Naive thymus-derived CD4-positive, alpha-beta T cell (primary cell): ENCODE results near the gene SERPINI2. TPM values are rescaled to one million over a fixed set of nuclear protein-coding genes. Genes with fewer than 3 reads are reported as not detected.

Experiments
- ATAC-seq: fragments of 150-1000 bp; cut with Tn5 transposase; 2 replicates; pipeline ENCODE4 v1.10.0; 2021; ENCODE audit warnings: mild to moderate bottlenecking, moderate library complexity
- CTCF ChIA-PET: fragments of 350-600 bp; sonication (Branson Sonifier 250); formaldehyde crosslinking; loops from one replicate; lab custom pipeline; 2021; ENCODE audit warnings: antibody characterized with exemption; lab: Charles Lee
- POLR2A ChIA-PET: fragments of 350-600 bp; sonication (Branson Sonifier 250); formaldehyde crosslinking; loops from one replicate; lab custom pipeline; 2021; ENCODE audit warnings: antibody characterized with exemption, inconsistent platforms; lab: Charles Lee
- DNase-seq, 9 donors: peaks; one replicate each; pipeline versions ENCODE4 v3.0.0 to v3.0.0-alpha.2; 2020 to 2022; ENCODE audit warnings: mixed read lengths in 1 of 9
- H3K27ac ChIP-seq: one replicate; pipeline ENCODE4 v1.7.0; 2013; ENCODE audit warnings: mild to moderate bottlenecking, low read depth, low read length, moderate library complexity
- H3K27me3 ChIP-seq, 2 donors: one replicate each; pipeline ENCODE4 v1.7.0; 2013; ENCODE audit warnings: low read length in 2 of 2, mild to moderate bottlenecking in 2 of 2, moderate library complexity in 2 of 2; ENCODE audit not compliant: control insufficient read depth in 2 of 2, insufficient read depth in 2 of 2
- H3K36me3 ChIP-seq, 3 experiments: 1 replicate in 2 of 3; 2 replicates in 1 of 3; pipeline ENCODE4 v1.7.0; 2013; ENCODE audit warnings: low read length in 3 of 3, mild to moderate bottlenecking in 3 of 3, moderate library complexity in 1 of 3; ENCODE audit not compliant: insufficient read depth in 3 of 3, control insufficient read depth in 2 of 3
- H3K4me1 ChIP-seq, 2 donors: one replicate each; pipeline ENCODE4 v1.7.0; 2013; ENCODE audit warnings: low read length in 2 of 2, mild to moderate bottlenecking in 2 of 2, moderate library complexity in 1 of 2; ENCODE audit not compliant: control insufficient read depth in 2 of 2, insufficient read depth in 2 of 2
- H3K4me3 ChIP-seq: 2 replicates; pipeline ENCODE4 v1.7.0; 2013; ENCODE audit warnings: mild to moderate bottlenecking, low read length
- H3K9me3 ChIP-seq, 3 experiments: 1 replicate in 2 of 3; 2 replicates in 1 of 3; pipeline ENCODE4 v1.7.0; 2013; ENCODE audit warnings: low read length in 3 of 3; ENCODE audit not compliant: control insufficient read depth in 2 of 3
- H3K27ac Mint-ChIP-seq, 9 donors: one replicate each; pipeline ENCODE4 v1.8.0; 2020 to 2022; ENCODE audit warnings: mixed read lengths in 9 of 9, mild to moderate bottlenecking in 8 of 9, moderate library complexity in 5 of 9, inconsistent platforms in 2 of 9
- H3K27me3 Mint-ChIP-seq, 5 donors: one replicate each; pipeline ENCODE4 v1.8.0; 2021 to 2022; ENCODE audit warnings: mixed read lengths in 5 of 5, mild to moderate bottlenecking in 1 of 5
- H3K36me3 Mint-ChIP-seq, 5 donors: one replicate each; pipeline ENCODE4 v1.8.0; 2020 to 2022; ENCODE audit warnings: mixed read lengths in 5 of 5, mild to moderate bottlenecking in 3 of 5, inconsistent platforms in 1 of 5
- H3K4me1 Mint-ChIP-seq, 7 donors: one replicate each; pipeline ENCODE4 v1.8.0; 2020 to 2022; ENCODE audit warnings: mixed read lengths in 7 of 7, mild to moderate bottlenecking in 3 of 7, inconsistent platforms in 1 of 7
- H3K4me3 Mint-ChIP-seq, 10 donors: one replicate each; pipeline ENCODE4 v1.8.0; 2020 to 2022; ENCODE audit warnings: mild to moderate bottlenecking in 10 of 10, mixed read lengths in 10 of 10, moderate library complexity in 6 of 10, inconsistent platforms in 2 of 10
- H3K9me3 Mint-ChIP-seq, 11 donors: one replicate each; pipeline ENCODE4 v1.8.0; 2020 to 2022; ENCODE audit warnings: mixed read lengths in 11 of 11, mild to moderate bottlenecking in 4 of 11, inconsistent platforms in 1 of 11, moderate library complexity in 1 of 11
- intact Hi-C, 2 donors: fragments of 100-400 bp; cut with micrococcal nuclease; formaldehyde crosslinking; loops; one replicate each; pipeline ENCODE4 v1.15.1; 2023
- polyA plus RNA-seq, 2 donors: library from polyadenylated mRNA; unstranded; fragments of 300-500 nt; fragmentation: Illumina TruSeq; gene quantifications; one replicate each; pipeline ENCODE4 v1.2.3, GENCODE V29; 2021
- total RNA-seq, 6 experiments: library from RNA in 5 of 6; stranded (reverse) in 5 of 6; gene quantifications; 1 replicate in 5 of 6; 2 replicates in 1 of 6; pipeline ENCODE4 v1.2.3 and lab custom pipeline; 2021 to 2026

SERPINI2 gene
- total and polyA plus RNA-seq, 7 experiments from 2014 or later: 0.74 TPM; not detected in 6

GRCh38 chr3:167493244-167493643 lies 19.4 kb upstream of the SERPINI2 start:
- Histone ChIP-seq H3K27me3 (no peaks in the 10 kb centered on the region), H3K27ac (no peak overlapping the region), H3K4me3 (no peak overlapping the region), H3K4me1 (no peaks in the 10 kb centered on the region), H3K9me3 (no peaks in the 10 kb centered on the region), H3K36me3 (no peaks in the 10 kb centered on the region)
- no peaks in the 10 kb centered on the region for H3K36me3 Mint-ChIP-seq
- peaks cover 0 to 22% (median 4%) of the 10 kb centered on the region in 5 donors for H3K27me3 Mint-ChIP-seq
- H3K4me3 Mint-ChIP-seq: no peak overlapping the region
- no peaks in the 10 kb centered on the region for H3K4me1 Mint-ChIP-seq
- DNase-seq (no peak), ATAC-seq (no peak)
- no peaks in the 10 kb centered on the region for H3K9me3 Mint-ChIP-seq
- ChIA-PET CTCF (no interaction called here), POLR2A (no interaction called here)
- intact Hi-C loops: no loop called here
- H3K27ac Mint-ChIP-seq: no peak overlapping the region

- ChIA-PET CTCF (no interaction called here), POLR2A (no interaction called here)
- H3K9me3 Mint-ChIP-seq: no peaks in the 10 kb centered on the region
- no peaks in the 10 kb centered on the region for H3K4me1 Mint-ChIP-seq
- H3K36me3 Mint-ChIP-seq: no peaks in the 10 kb centered on the region
- H3K4me3 Mint-ChIP-seq: no peak overlapping the region
- no peaks in the 10 kb centered on the region for H3K9me3 ChIP-seq
- H3K4me3 ChIP-seq: no peak overlapping the region
- H3K27me3 ChIP-seq: no peaks in the 10 kb centered on the region
- intact Hi-C loops: no loop called here
- H3K36me3 ChIP-seq: no peaks in the 10 kb centered on the region
- ATAC-seq (no peak), DNase-seq (no peak)
- no peak overlapping the region for H3K27ac Mint-ChIP-seq
- H3K4me1 ChIP-seq: no peaks in the 10 kb centered on the region
- peaks cover 0 to 17% (median 4%) of the 10 kb centered on the region in 5 donors for H3K27me3 Mint-ChIP-seq
- H3K27ac ChIP-seq: no peak overlapping the region
Measured at GRCh38 chr3:167491621-167492020, 17.8 kb upstream of the SERPINI2 start.

GRCh38 chr3:167489571-167489970 lies 15.7 kb upstream of the SERPINI2 start:
- H3K27ac Mint-ChIP-seq: no peak overlapping the region
- ChIA-PET POLR2A (no interaction called here), CTCF (interaction anchor here (0.6 kb wide), 1 partner anchor 273 kb away, joined by 7 read pairs; no protein-coding TSS in a partner anchor)
- no peaks in the 10 kb centered on the region for H3K4me1 Mint-ChIP-seq
- H3K27me3 Mint-ChIP-seq: peaks cover 0 to 14% (median 4%) of the 10 kb centered on the region in 5 donors
- Histone ChIP-seq H3K27me3 (no peaks in the 10 kb centered on the region), H3K27ac (no peak overlapping the region), H3K4me1 (no peaks in the 10 kb centered on the region), H3K36me3 (no peaks in the 10 kb centered on the region), H3K9me3 (no peaks in the 10 kb centered on the region), H3K4me3 (no peak overlapping the region)
- no peaks in the 10 kb centered on the region for H3K36me3 Mint-ChIP-seq
- H3K4me3 Mint-ChIP-seq: no peak overlapping the region
- peaks cover 0 to 8% (median 0%) of the 10 kb centered on the region in 11 donors for H3K9me3 Mint-ChIP-seq
- intact Hi-C loops: no loop called here
- DNase-seq (no peak), ATAC-seq (no peak)

GRCh38 chr3:167487556-167487955 lies 13.7 kb upstream of the SERPINI2 start:
- H3K4me3 Mint-ChIP-seq: no peak overlapping the region
- Histone ChIP-seq H3K9me3 (no peaks in the 10 kb centered on the region), H3K36me3 (no peaks in the 10 kb centered on the region), H3K4me3 (no peak overlapping the region), H3K27ac (no peak overlapping the region), H3K4me1 (no peaks in the 10 kb centered on the region), H3K27me3 (no peaks in the 10 kb centered on the region)
- intact Hi-C loops: no loop called here
- no peak for DNase-seq
- H3K27me3 Mint-ChIP-seq: peaks cover 0 to 4% (median 0%) of the 10 kb centered on the region in 5 donors
- no peak for ATAC-seq
- POLR2A ChIA-PET: no interaction called here
- peaks cover 0 to 8% (median 0%) of the 10 kb centered on the region in 11 donors for H3K9me3 Mint-ChIP-seq
- H3K27ac Mint-ChIP-seq: no peak overlapping the region
- no peaks in the 10 kb centered on the region for H3K4me1 Mint-ChIP-seq
- CTCF ChIA-PET: no interaction called here
- no peaks in the 10 kb centered on the region for H3K36me3 Mint-ChIP-seq

- intact Hi-C loops: no loop called here
- no peak overlapping the region for H3K4me3 ChIP-seq
- ATAC-seq: no peak
- ChIA-PET CTCF (no interaction called here), POLR2A (no interaction called here)
- H3K4me1 ChIP-seq: no peaks in the 10 kb centered on the region
- H3K4me1 Mint-ChIP-seq: no peaks in the 10 kb centered on the region
- no peaks in the 10 kb centered on the region for H3K9me3 ChIP-seq
- no peaks in the 10 kb centered on the region for H3K36me3 ChIP-seq
- no peak overlapping the region for H3K4me3 Mint-ChIP-seq
- no peak for DNase-seq
- peaks cover 0 to 5% (median 0%) of the 10 kb centered on the region in 5 donors for H3K27me3 Mint-ChIP-seq
- H3K9me3 Mint-ChIP-seq: peaks cover 0 to 8% (median 0%) of the 10 kb centered on the region in 11 donors
- no peak overlapping the region for H3K27ac ChIP-seq
- no peaks in the 10 kb centered on the region for H3K27me3 ChIP-seq
- no peak overlapping the region for H3K27ac Mint-ChIP-seq
- H3K36me3 Mint-ChIP-seq: no peaks in the 10 kb centered on the region
Measured at GRCh38 chr3:167484551-167484950, 10.7 kb upstream of the SERPINI2 start.

GRCh38 chr3:167483708-167484475 lies 10.1 kb upstream of the SERPINI2 start:
- ChIA-PET CTCF (no interaction called here), POLR2A (no interaction called here)
- Histone ChIP-seq H3K27ac (no peak overlapping the region), H3K4me1 (no peaks in the 10 kb centered on the region), H3K36me3 (no peaks in the 10 kb centered on the region), H3K4me3 (no peak overlapping the region), H3K9me3 (no peaks in the 10 kb centered on the region), H3K27me3 (no peaks in the 10 kb centered on the region)
- H3K27me3 Mint-ChIP-seq: peaks cover 0 to 5% (median 0%) of the 10 kb centered on the region in 5 donors
- H3K4me1 Mint-ChIP-seq: no peaks in the 10 kb centered on the region
- DNase-seq (no peak), ATAC-seq (no peak)
- H3K9me3 Mint-ChIP-seq: peaks cover 0 to 8% (median 0%) of the 10 kb centered on the region in 11 donors
- H3K27ac Mint-ChIP-seq: no peak overlapping the region
- intact Hi-C loops: no loop called here
- no peaks in the 10 kb centered on the region for H3K36me3 Mint-ChIP-seq
- H3K4me3 Mint-ChIP-seq: no peak overlapping the region

- POLR2A ChIA-PET: no interaction called here
- H3K27ac ChIP-seq: no peak overlapping the region
- no peak for DNase-seq
Measured at GRCh38 chr3:167481164-167481563, 7.3 kb upstream of the SERPINI2 start.

More at GRCh38 chr3:167481164-167481563, 7.3 kb upstream of the SERPINI2 start:
- Histone ChIP-seq H3K4me1 (no peaks in the 10 kb centered on the region), H3K36me3 (no peaks in the 10 kb centered on the region), H3K27me3 (no peaks in the 10 kb centered on the region), H3K9me3 (no peaks in the 10 kb centered on the region), H3K4me3 (no peak overlapping the region)
- intact Hi-C loops: no loop called here
- CTCF ChIA-PET: no interaction called here
- no peak overlapping the region for H3K27ac Mint-ChIP-seq
- H3K4me3 Mint-ChIP-seq: no peak overlapping the region
- no peak for ATAC-seq
- H3K36me3 Mint-ChIP-seq: no peaks in the 10 kb centered on the region
- no peaks in the 10 kb centered on the region for H3K4me1 Mint-ChIP-seq
- H3K27me3 Mint-ChIP-seq: peaks cover 0 to 11% (median 0%) of the 10 kb centered on the region in 5 donors
- H3K9me3 Mint-ChIP-seq: peaks cover 0 to 7% (median 0%) of the 10 kb centered on the region in 11 donors
